Upper lobe of left lung (tissue), 4 donors: ENCODE data around the gene TMEM176A.

Source experiments
- EP300 ChIP-seq, 4 donors: sonication (generic); formaldehyde crosslinking; IDR thresholded peaks; one replicate each; pipeline ENCODE4 v1.5.1; 2017; ENCODE audit warnings: antibody characterized with exemption in 4 of 4, control low read depth in 2 of 4
- POLR2A ChIP-seq, 4 donors: fragments of 450-650 bp; IDR thresholded peaks; one replicate each; pipeline ENCODE4 v1.5.1; 2016 to 2017; ENCODE audit warnings: antibody characterized with exemption in 4 of 4, mild to moderate bottlenecking in 2 of 4
- POLR2AphosphoS5 ChIP-seq, 2 donors: sonication (generic); formaldehyde crosslinking; IDR thresholded peaks; one replicate each; pipeline ENCODE4 v1.5.1; 2017; ENCODE audit warnings: antibody characterized with exemption in 2 of 2
- TF ChIP-seq, protein P1 (sequence below), 6 experiments: fragments of 450-650 bp in 4 of 6; fragments of 200-600 bp in 2 of 6; sonication (generic) in 2 of 6; IDR thresholded peaks; one replicate each; pipeline ENCODE4 v1.5.1; 2016 to 2019; ENCODE audit warnings: antibody characterized with exemption in 6 of 6

DNA sequence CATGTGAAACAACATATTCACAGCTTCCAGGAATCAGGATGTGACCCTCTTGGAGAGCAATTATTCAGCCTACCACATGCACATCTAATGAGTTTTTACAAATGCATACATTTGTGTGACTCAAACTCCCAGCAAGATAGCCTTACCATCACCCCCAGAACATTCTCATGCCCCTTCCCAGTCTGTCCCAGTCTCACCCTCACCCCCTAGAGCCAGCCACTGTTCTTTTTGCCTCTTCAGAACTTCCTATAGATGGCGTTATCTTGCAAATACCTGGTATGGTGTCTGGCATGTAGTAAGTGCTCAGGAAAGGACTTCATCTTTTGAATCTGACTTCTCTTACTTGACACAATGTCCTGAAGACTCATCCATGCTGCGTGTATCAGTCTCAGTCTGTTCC lies 27.8 kb downstream of the TMEM176A start:
- no peak for TF ChIP-seq POLR2A (IDR thresholded peaks at IDR 0.05)
- TF ChIP-seq, protein P1, sequence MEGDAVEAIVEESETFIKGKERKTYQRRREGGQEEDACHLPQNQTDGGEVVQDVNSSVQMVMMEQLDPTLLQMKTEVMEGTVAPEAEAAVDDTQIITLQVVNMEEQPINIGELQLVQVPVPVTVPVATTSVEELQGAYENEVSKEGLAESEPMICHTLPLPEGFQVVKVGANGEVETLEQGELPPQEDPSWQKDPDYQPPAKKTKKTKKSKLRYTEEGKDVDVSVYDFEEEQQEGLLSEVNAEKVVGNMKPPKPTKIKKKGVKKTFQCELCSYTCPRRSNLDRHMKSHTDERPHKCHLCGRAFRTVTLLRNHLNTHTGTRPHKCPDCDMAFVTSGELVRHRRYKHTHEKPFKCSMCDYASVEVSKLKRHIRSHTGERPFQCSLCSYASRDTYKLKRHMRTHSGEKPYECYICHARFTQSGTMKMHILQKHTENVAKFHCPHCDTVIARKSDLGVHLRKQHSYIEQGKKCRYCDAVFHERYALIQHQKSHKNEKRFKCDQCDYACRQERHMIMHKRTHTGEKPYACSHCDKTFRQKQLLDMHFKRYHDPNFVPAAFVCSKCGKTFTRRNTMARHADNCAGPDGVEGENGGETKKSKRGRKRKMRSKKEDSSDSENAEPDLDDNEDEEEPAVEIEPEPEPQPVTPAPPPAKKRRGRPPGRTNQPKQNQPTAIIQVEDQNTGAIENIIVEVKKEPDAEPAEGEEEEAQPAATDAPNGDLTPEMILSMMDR (IDR thresholded peaks at IDR 0.05), result no peak
- TF ChIP-seq POLR2AphosphoS5 (IDR thresholded peaks at IDR 0.05), result no peak
- TF ChIP-seq EP300 (IDR thresholded peaks at IDR 0.05), result no peak
